ENCODE results near the gene PLCG1. TPM values are rescaled to one million over a fixed set of nuclear protein-coding genes. Genes with fewer than 3 reads are reported as not detected.

PLCG1 gene
- total and polyA plus RNA-seq, 2 of the 8 experiments (the other 6 are each of a cell fraction or from before 2014, with no cell fraction given), result 103 to 154 TPM

GRCh38 chr20:41147767-41148191 lies 10.4 kb downstream of the PLCG1 start:
- Histone ChIP-seq H3K79me1 (ENCODE audit: low read depth, low read length) (peaks cover 55% of the 10 kb centered on the region), H3K4me1 (replicated peaks in 1 of 4; ENCODE audit: control insufficient read depth in 3 of 4, insufficient read depth in 4 of 4, low read length in 3 of 4) (peaks cover 0 to 12% (median 6%) of the 10 kb centered on the region in 4 experiments; a peak in 4 of 7 replicates), H4K8ac (ENCODE audit: extremely low read depth, insufficient read depth, low read length) (no peak overlapping the region), H3K79me2 (ENCODE audit: control insufficient read depth in 1 of 2, insufficient read depth in 2 of 2, low read length in 2 of 2) (peaks cover 89 to 100% of the 10 kb centered on the region in 2 experiments), H2BK12ac (ENCODE audit: low read depth, low read length) (no peak overlapping the region), H3K9ac (replicated peaks in 1 of 4; ENCODE audit: extremely low read depth in 1 of 4, low read depth in 3 of 4, low read length in 3 of 4) (no peak overlapping the region), H2BK20ac (ENCODE audit: low read length) (no peak overlapping the region), H3K23ac (ENCODE audit: insufficient read length) (no peak overlapping the region), H3K27me3 (replicated peaks in 1 of 4; ENCODE audit: control insufficient read depth in 3 of 4, extremely low read depth in 1 of 4, insufficient read depth in 3 of 4, low read length in 3 of 4) (no peaks in the 10 kb centered on the region), H3K4ac (replicated peaks; ENCODE audit: insufficient read length, low read depth, low read length) (no peak overlapping the region), H2BK5ac (ENCODE audit: low read depth, low read length) (no peak overlapping the region), H2BK15ac (ENCODE audit: low read length) (no peak overlapping the region), H3K27ac (ENCODE audit: low read depth, low read length) (no peak overlapping the region; the same call in 1 of the 2 replicates), H3K56ac (replicated peaks; ENCODE audit: insufficient read length, low read depth, low read length) (no peak overlapping the region), H4K91ac (replicated peaks; ENCODE audit: insufficient read length, low read length) (no peak overlapping the region), H3K36me3 (ENCODE audit: control insufficient read depth in 2 of 4, insufficient read depth in 4 of 4, low read length in 3 of 4) (peaks cover 0 to 2% (median 0%) of the 10 kb centered on the region in 4 experiments; a peak in 2 of 8 replicates), H2BK120ac (replicated peaks; ENCODE audit: low read depth, low read length) (no peak overlapping the region), H3K14ac (ENCODE audit: insufficient read length) (no peak overlapping the region), H4K5ac (ENCODE audit: insufficient read length, low read depth, low read length) (no peak overlapping the region), H3K23me2 (ENCODE audit: low read depth, low read length) (no peaks in the 10 kb centered on the region), H2AFZ (ENCODE audit: low read length) (no peak overlapping the region), H3K4me2 (ENCODE audit: insufficient read depth in 1 of 2, low read depth in 2 of 2, low read length in 2 of 2) (no peak overlapping the region), H2AK5ac (ENCODE audit: low read depth, low read length) (no peak overlapping the region), H3K4me3 (ENCODE audit: extremely low read depth in 1 of 4, insufficient read depth in 2 of 4, low read depth in 3 of 4, low read length in 4 of 4) (no peak overlapping the region), H3K9me3 (ENCODE audit: insufficient read depth in 2 of 2, low read depth in 1 of 2, low read length in 1 of 2) (no peaks in the 10 kb centered on the region), H4K20me1 (replicated peaks in 1 of 2; ENCODE audit: control insufficient read depth in 1 of 2, insufficient read depth in 2 of 2, low read length in 2 of 2) (peaks cover 43 to 78% of the 10 kb centered on the region in 2 experiments), H3K18ac (ENCODE audit: extremely low read depth, low read length) (no peak overlapping the region)
- DNase-seq (ENCODE audit: low read depth in 1 of 2, low spot score in 2 of 2) (no peak), FAIRE-seq (no peak)
- TF ChIP-seq PHF8 (conservative IDR thresholded peaks at IDR 0.05; ENCODE audit: low read depth, low read length) (no peak), RNF2 (IDR thresholded peaks at IDR 0.05; ENCODE audit: borderline replicate concordance, low read depth, low read length, missing control alignments, poor library complexity, severe bottlenecking) (no peak), NANOG (IDR thresholded peaks at IDR 0.05; ENCODE audit: insufficient read depth, low read depth, low read length, poor library complexity, severe bottlenecking) (no peak), RFX5 (IDR thresholded peaks at IDR 0.05; ENCODE audit: borderline replicate concordance, low read depth, low read length) (no peak), TAF7 (optimal IDR thresholded peaks at IDR 0.05; ENCODE audit: borderline replicate concordance, low read depth, low read length) (no peak), CEBPB (IDR thresholded peaks at IDR 0.05; ENCODE audit: low read depth, low read length) (no peak), BRCA1 (IDR thresholded peaks at IDR 0.05; ENCODE audit: low read depth, low read length) (no peak), EP300 (IDR thresholded peaks at IDR 0.05; ENCODE audit: borderline replicate concordance in 1 of 2, low read depth in 2 of 2, low read length in 2 of 2) (no peak), EGR1 (IDR thresholded peaks at IDR 0.05; ENCODE audit: borderline replicate concordance, low read depth, low read length) (no peak), CREB1 (IDR thresholded peaks at IDR 0.05) (no peak)
- 82% methylated on average over 8 of the region's 8 CpGs; no CpG with 5 or more reads in 1 of the 2 experiments for WGBS, 2 experiments (ENCODE audit: extremely low coverage in 1 of 2, insufficient coverage in 1 of 2, insufficient read length in 1 of 2, insufficient replicate concordance in 2 of 2, low coverage in 1 of 2, low lambda C conversion rate in 2 of 2, missing lambda C conversion rate in 1 of 2)
- ChIA-PET CTCF (ENCODE audit: partially characterized antibody) (interaction anchor here (0.6 to 1.9 kb wide), 8 partner anchors 9 to 193 kb away, joined by 3 to 5 read pairs (median 4); partner anchors contain the start of gene LPIN3), POLR2A (ENCODE audit: partially characterized antibody) (interaction anchor here (1.6 to 3.1 kb wide), 2 partner anchors 9 to 10 kb away, joined by 12 to 13 read pairs; no protein-coding TSS in a partner anchor)
